ENCODE results near the gene NLRP6. TPM values are rescaled to one million over a fixed set of nuclear protein-coding genes. Genes with fewer than 3 reads are reported as not detected.
"Not testable (repeated sequence)": the region's sequence is repeated elsewhere in the genome, so short reads cannot be mapped to it uniquely, and the experiment has no call there.

The NLRP6 gene
- total RNA-seq, 1 experiment from 2014 or later: not detected

- Histone ChIP-seq H3K56ac (ENCODE audit: insufficient read length, low read depth, low read length) (no peak overlapping the region), H4K20me1 (ENCODE audit: control insufficient read depth, insufficient read depth, insufficient read length) (no peaks in the 10 kb centered on the region), H2BK12ac (ENCODE audit: insufficient read length, low read depth, low read length) (no peak overlapping the region), H3K23ac (ENCODE audit: insufficient read length, low read depth, low read length) (no peak overlapping the region), H3K79me1 (ENCODE audit: insufficient read depth, low read depth, low read length, poor library complexity, severe bottlenecking) (peaks cover 2% of the 10 kb centered on the region), H4K5ac (ENCODE audit: insufficient read length, low read depth, low read length) (no peak overlapping the region), H2BK5ac (ENCODE audit: insufficient read length, low read length) (no peak overlapping the region), H3K18ac (ENCODE audit: insufficient read length, low read depth, low read length) (no peak overlapping the region), H2AK5ac (ENCODE audit: insufficient read length, low read length) (no peak overlapping the region), H3K9ac (ENCODE audit: extremely low read depth, insufficient read length, low read length) (no peak overlapping the region), H3K79me2 (ENCODE audit: insufficient read depth, low read length) (peaks cover 6% of the 10 kb centered on the region; the same call in 1 of the 2 replicates), H2AFZ (ENCODE audit: low read length) (no peak overlapping the region), H3K14ac (ENCODE audit: insufficient read depth, low read length) (no peak overlapping the region), H3K27ac (ENCODE audit: insufficient read length, low read depth, low read length) (no peak overlapping the region), H3K4me1 (ENCODE audit: insufficient read depth, low read length) (peaks cover 5% of the 10 kb centered on the region; the same call in 1 of the 2 replicates), H3K23me2 (ENCODE audit: insufficient read length, low read depth, low read length, poor library complexity, severe bottlenecking) (peaks cover 35% of the 10 kb centered on the region), H3K27me3 (ENCODE audit: insufficient read depth, low read length) (no peaks in the 10 kb centered on the region), H4K8ac (replicated peaks; ENCODE audit: insufficient read length, low read depth, low read length) (no peak overlapping the region), H3K9me3 (ENCODE audit: control insufficient read depth, low read depth, low read length) (no peaks in the 10 kb centered on the region), H4K91ac (ENCODE audit: insufficient read length, low read depth, low read length) (no peak overlapping the region), H3K4ac (ENCODE audit: low read depth, low read length) (no peak overlapping the region), H3K4me2 (ENCODE audit: insufficient read depth, insufficient read length, low read length) (peak overlapping the region; percentile 30), H2BK20ac (ENCODE audit: low read depth, low read length, poor library complexity, severe bottlenecking) (no peak overlapping the region), H2BK15ac (ENCODE audit: low read depth, low read length) (no peak overlapping the region), H2BK120ac (ENCODE audit: low read depth, low read length, poor library complexity, severe bottlenecking) (no peak overlapping the region), H3T11ph (ENCODE audit: low read length) (no peak overlapping the region)
- peak overlapping the region; percentile 78 to 92 for H3K4me3 Mint-ChIP-seq
- no peaks in the 10 kb centered on the region for H3K27me3 Mint-ChIP-seq (ENCODE audit: low read depth)
- peak; percentile 36 for DNase-seq
- TF ChIP-seq, protein P1, sequence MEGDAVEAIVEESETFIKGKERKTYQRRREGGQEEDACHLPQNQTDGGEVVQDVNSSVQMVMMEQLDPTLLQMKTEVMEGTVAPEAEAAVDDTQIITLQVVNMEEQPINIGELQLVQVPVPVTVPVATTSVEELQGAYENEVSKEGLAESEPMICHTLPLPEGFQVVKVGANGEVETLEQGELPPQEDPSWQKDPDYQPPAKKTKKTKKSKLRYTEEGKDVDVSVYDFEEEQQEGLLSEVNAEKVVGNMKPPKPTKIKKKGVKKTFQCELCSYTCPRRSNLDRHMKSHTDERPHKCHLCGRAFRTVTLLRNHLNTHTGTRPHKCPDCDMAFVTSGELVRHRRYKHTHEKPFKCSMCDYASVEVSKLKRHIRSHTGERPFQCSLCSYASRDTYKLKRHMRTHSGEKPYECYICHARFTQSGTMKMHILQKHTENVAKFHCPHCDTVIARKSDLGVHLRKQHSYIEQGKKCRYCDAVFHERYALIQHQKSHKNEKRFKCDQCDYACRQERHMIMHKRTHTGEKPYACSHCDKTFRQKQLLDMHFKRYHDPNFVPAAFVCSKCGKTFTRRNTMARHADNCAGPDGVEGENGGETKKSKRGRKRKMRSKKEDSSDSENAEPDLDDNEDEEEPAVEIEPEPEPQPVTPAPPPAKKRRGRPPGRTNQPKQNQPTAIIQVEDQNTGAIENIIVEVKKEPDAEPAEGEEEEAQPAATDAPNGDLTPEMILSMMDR (conservative IDR thresholded peaks at IDR 0.05): no peak
- no peaks in the 10 kb centered on the region; a peak in 1 of 5 replicates for H3K9me3 Mint-ChIP-seq
- H3K27ac Mint-ChIP-seq: peak overlapping the region in 2 of 3 experiments; percentile 79 to 80; a peak in 4 of 7 replicates
- no CpG with 5 or more reads among the region's 7 CpGs for WGBS (ENCODE audit: extremely low coverage, insufficient read length, low lambda C conversion rate)
- peaks cover 41 to 65% of the 10 kb centered on the region in 2 experiments for H3K4me1 Mint-ChIP-seq
- H3K36me3 Mint-ChIP-seq (ENCODE audit: insufficient read depth in 1 of 3, low read depth in 3 of 3): peaks cover 6 to 19% (median 6%) of the 10 kb centered on the region in 3 experiments; a peak in 6 of 7 replicates
Measured at GRCh38 chr11:316891-317301, 38.7 kb downstream of the NLRP6 start.

GRCh38 chr11:317668-318404 is 39.6 kb downstream of the NLRP6 start:
- H2BK5ac ChIP-seq (ENCODE audit: insufficient read length, low read length): not testable (repeated sequence)
- peak overlapping the region; percentile 78 to 92 for H3K4me3 Mint-ChIP-seq
- peak; percentile 50 for DNase-seq

More at GRCh38 chr11:317668-318404, 39.6 kb downstream of the NLRP6 start:
- not testable (repeated sequence) for H2AFZ ChIP-seq (ENCODE audit: low read length); H3K9me3 Mint-ChIP-seq; H3K79me1 ChIP-seq (ENCODE audit: insufficient read depth, low read depth, low read length, poor library complexity, severe bottlenecking); H2BK15ac ChIP-seq (ENCODE audit: low read depth, low read length); H4K5ac ChIP-seq (ENCODE audit: insufficient read length, low read depth, low read length); H3K79me2 ChIP-seq (ENCODE audit: insufficient read depth, low read length); H3K9ac ChIP-seq (ENCODE audit: extremely low read depth, insufficient read length, low read length); H4K8ac ChIP-seq (replicated peaks; ENCODE audit: insufficient read length, low read depth, low read length); H3K27ac ChIP-seq (ENCODE audit: insufficient read length, low read depth, low read length); H3K56ac ChIP-seq (ENCODE audit: insufficient read length, low read depth, low read length); H3K4ac ChIP-seq (ENCODE audit: low read depth, low read length); H3K14ac ChIP-seq (ENCODE audit: insufficient read depth, low read length); H4K91ac ChIP-seq (ENCODE audit: insufficient read length, low read depth, low read length); H3K23ac ChIP-seq (ENCODE audit: insufficient read length, low read depth, low read length); H2AK5ac ChIP-seq (ENCODE audit: insufficient read length, low read length); H3K9me3 ChIP-seq (ENCODE audit: control insufficient read depth, low read depth, low read length); H2BK12ac ChIP-seq (ENCODE audit: insufficient read length, low read depth, low read length); H4K20me1 ChIP-seq (ENCODE audit: control insufficient read depth, insufficient read depth, insufficient read length); H3K27me3 ChIP-seq (ENCODE audit: insufficient read depth, low read length); H3T11ph ChIP-seq (ENCODE audit: low read length); H3K18ac ChIP-seq (ENCODE audit: insufficient read length, low read depth, low read length); H2BK20ac ChIP-seq (ENCODE audit: low read depth, low read length, poor library complexity, severe bottlenecking); H3K4me1 ChIP-seq (ENCODE audit: insufficient read depth, low read length); H2BK120ac ChIP-seq (ENCODE audit: low read depth, low read length, poor library complexity, severe bottlenecking); H3K27me3 Mint-ChIP-seq (ENCODE audit: low read depth)
- Mint-ChIP-seq H3K27ac (peak overlapping the region; percentile 80 to 95 (median 93); a peak in 6 of 7 replicates), H3K36me3 (ENCODE audit: insufficient read depth in 1 of 3, low read depth in 3 of 3) (peaks cover 6 to 19% (median 6%) of the 10 kb centered on the region in 3 experiments; a peak in 6 of 7 replicates), H3K4me1 (peaks cover 33 to 56% of the 10 kb centered on the region in 2 experiments)
- Histone ChIP-seq H3K4me2 (ENCODE audit: insufficient read depth, insufficient read length, low read length) (peak overlapping the region; percentile 20), H3K23me2 (ENCODE audit: insufficient read length, low read depth, low read length, poor library complexity, severe bottlenecking) (peaks cover 34% of the 10 kb centered on the region)
- no CpG with 5 or more reads among the region's 30 CpGs for WGBS (ENCODE audit: extremely low coverage, insufficient read length, low lambda C conversion rate)

All from H9 (cell line).